Measurements from ENCODE around the gene RFT1.

- TF ChIP-seq CTCF (IDR thresholded peaks at IDR 0.05; ENCODE audit: low read length) (no peak), EZH2 (IDR thresholded peaks at IDR 0.05; ENCODE audit: borderline replicate concordance, low read length) (no peak)
These were observed 27.6 kb downstream of the RFT1 start for GRCh38 chr3:53102601-53103147.

Data from OCI-LY1 (cell line).